Measurements from ENCODE around the gene LGALS13. TPM values are rescaled to one million over a fixed set of nuclear protein-coding genes. Genes with fewer than 3 reads are reported as not detected.

Gene LGALS13
- total RNA-seq, 2 donors from 2014 or later = not detected

- Histone ChIP-seq H3K27ac (ENCODE audit: low read depth, low read length) (no peak overlapping the region), H3K36me3 (ENCODE audit: control insufficient read depth, insufficient read depth, low read length) (no peaks in the 10 kb centered on the region), H3K9me3 (ENCODE audit: control insufficient read depth, low read length) (no peaks in the 10 kb centered on the region), H3K4me3 (ENCODE audit: low read length) (no peak overlapping the region), H3K27me3 (ENCODE audit: control insufficient read depth, insufficient read depth, low read length, poor library complexity, severe bottlenecking) (peaks cover 16% of the 10 kb centered on the region), H3K4me1 (ENCODE audit: control insufficient read depth, insufficient read depth, low read length) (no peaks in the 10 kb centered on the region), H3K9ac (ENCODE audit: extremely low read depth, low read length, poor library complexity, severe bottlenecking) (no peak overlapping the region)
- H3K27me3 Mint-ChIP-seq (ENCODE audit: insufficient read depth) = peaks cover 20% of the 10 kb centered on the region
- no peaks in the 10 kb centered on the region for H3K36me3 Mint-ChIP-seq (ENCODE audit: low read depth)
- DNase-seq = no peak
- no peak for TF ChIP-seq CTCF (conservative IDR thresholded peaks at IDR 0.05)
- no peaks in the 10 kb centered on the region for H3K4me1 Mint-ChIP-seq
- H3K4me3 Mint-ChIP-seq = no peak overlapping the region
- WGBS, 2 experiments (ENCODE audit: insufficient coverage in 1 of 2, insufficient read length in 1 of 2) = 20 to 52% methylated on average over 1 to 4 of the region's 4 CpGs
- no peak overlapping the region for H3K27ac Mint-ChIP-seq
- no peaks in the 10 kb centered on the region for H3K9me3 Mint-ChIP-seq
Measured at GRCh38 chr19:39582442-39582841, 19.9 kb upstream of the LGALS13 start.

GRCh38 chr19:39582891-39583625, 19.3 kb upstream of the LGALS13 start:
- Histone ChIP-seq H3K27ac (ENCODE audit: low read depth, low read length) (no peak overlapping the region), H3K9me3 (ENCODE audit: control insufficient read depth, low read length) (no peaks in the 10 kb centered on the region), H3K9ac (ENCODE audit: extremely low read depth, low read length, poor library complexity, severe bottlenecking) (no peak overlapping the region), H3K27me3 (ENCODE audit: control insufficient read depth, insufficient read depth, low read length, poor library complexity, severe bottlenecking) (peaks cover 16% of the 10 kb centered on the region), H3K4me1 (ENCODE audit: control insufficient read depth, insufficient read depth, low read length) (no peaks in the 10 kb centered on the region), H3K36me3 (ENCODE audit: control insufficient read depth, insufficient read depth, low read length) (no peaks in the 10 kb centered on the region), H3K4me3 (ENCODE audit: low read length) (no peak overlapping the region)
- no peak for TF ChIP-seq CTCF (conservative IDR thresholded peaks at IDR 0.05)
- H3K27ac Mint-ChIP-seq = no peak overlapping the region
- H3K4me3 Mint-ChIP-seq = no peak overlapping the region
- DNase-seq = no peak
- H3K36me3 Mint-ChIP-seq (ENCODE audit: low read depth) = no peaks in the 10 kb centered on the region
- H3K9me3 Mint-ChIP-seq = no peaks in the 10 kb centered on the region
- no peaks in the 10 kb centered on the region for H3K4me1 Mint-ChIP-seq
- WGBS, 2 experiments (ENCODE audit: insufficient coverage in 1 of 2, insufficient read length in 1 of 2) = 57 to 74% methylated on average over 6 to 8 of the region's 8 CpGs
- peaks cover 18% of the 10 kb centered on the region for H3K27me3 Mint-ChIP-seq (ENCODE audit: insufficient read depth)

GRCh38 chr19:39587496-39587895, 14.8 kb upstream of the LGALS13 start:
- Mint-ChIP-seq H3K36me3 (ENCODE audit: low read depth) (no peaks in the 10 kb centered on the region), H3K27ac (no peak overlapping the region), H3K27me3 (ENCODE audit: insufficient read depth) (peaks cover 11% of the 10 kb centered on the region), H3K4me3 (no peak overlapping the region), H3K4me1 (no peaks in the 10 kb centered on the region), H3K9me3 (no peaks in the 10 kb centered on the region)
- Histone ChIP-seq H3K9ac (ENCODE audit: extremely low read depth, low read length, poor library complexity, severe bottlenecking) (no peak overlapping the region), H3K27ac (ENCODE audit: low read depth, low read length) (no peak overlapping the region), H3K4me3 (ENCODE audit: low read length) (no peak overlapping the region), H3K27me3 (ENCODE audit: control insufficient read depth, insufficient read depth, low read length, poor library complexity, severe bottlenecking) (peaks cover under 1% of the 10 kb centered on the region), H3K9me3 (ENCODE audit: control insufficient read depth, low read length) (no peaks in the 10 kb centered on the region), H3K36me3 (ENCODE audit: control insufficient read depth, insufficient read depth, low read length) (no peaks in the 10 kb centered on the region), H3K4me1 (ENCODE audit: control insufficient read depth, insufficient read depth, low read length) (no peaks in the 10 kb centered on the region)
- WGBS, 2 experiments (ENCODE audit: insufficient coverage in 1 of 2, insufficient read length in 1 of 2) = 76 to 94% methylated on average over 2 to 4 of the region's 4 CpGs
- no peak for DNase-seq
- no peak for TF ChIP-seq CTCF (conservative IDR thresholded peaks at IDR 0.05)
